NCI-H2107 treated with DMSO at 0.1 percent for 48 hours (cell line): ENCODE data around the gene ZNF408.

ENCODE experiments used
- DNase-seq: peaks from one replicate; lab custom pipeline; 2025; ENCODE audit not compliant: unreplicated experiment; lab: John Stamatoyannopoulos, UW

The ZNF408 gene

GRCh38 chr11:46725338-46726205 is 24.7 kb downstream of the ZNF408 start:
- DNase-seq: no peak

GRCh38 chr11:46726206-46726862 is 25.5 kb downstream of the ZNF408 start:
- DNase-seq: no peak

- DNase-seq: no peak
These were observed 27.3 kb downstream of the ZNF408 start for GRCh38 chr11:46727952-46728658.

GRCh38 chr11:46728659-46729040 is 27.8 kb downstream of the ZNF408 start:
- DNase-seq: no peak

GRCh38 chr11:46729110-46730027 is 28.5 kb downstream of the ZNF408 start:
- DNase-seq: no peak

- DNase-seq: no peak
These were observed 30.7 kb downstream of the ZNF408 start for GRCh38 chr11:46731545-46731944.

- no peak for DNase-seq
These were observed 32.4 kb downstream of the ZNF408 start for GRCh38 chr11:46733234-46733633.

- DNase-seq: no peak
These were observed 35.3 kb downstream of the ZNF408 start for GRCh38 chr11:46736146-46736545.

GRCh38 chr11:46736615-46737014 is 35.8 kb downstream of the ZNF408 start:
- DNase-seq: no peak

- DNase-seq: no peak
These were observed 36.9 kb downstream of the ZNF408 start for GRCh38 chr11:46737699-46738098.

- no peak for DNase-seq
These were observed 38.1 kb downstream of the ZNF408 start for GRCh38 chr11:46738887-46739286.

GRCh38 chr11:46741600-46742484 is 41.0 kb downstream of the ZNF408 start:
- DNase-seq: no peak

- no peak for DNase-seq
These were observed 42.2 kb downstream of the ZNF408 start for GRCh38 chr11:46743043-46743442.

- no peak for DNase-seq
These were observed 43.0 kb downstream of the ZNF408 start for GRCh38 chr11:46743693-46744339.

- DNase-seq: no peak
These were observed 44.5 kb downstream of the ZNF408 start for GRCh38 chr11:46745328-46745727.

- no peak for DNase-seq
These were observed 45.2 kb downstream of the ZNF408 start for GRCh38 chr11:46745995-46746394.

GRCh38 chr11:46747150-46747549 is 46.3 kb downstream of the ZNF408 start:
- DNase-seq: no peak
